Astrocyte (in vitro differentiated cells and primary cell): Measurements from ENCODE around the gene GGT1. TPM values are rescaled to one million over a fixed set of nuclear protein-coding genes. Genes with fewer than 3 reads are reported as not detected.

ENCODE experiments used
- DNase-seq: peaks from one replicate; pipeline ENCODE4 v3.0.0-alpha.2; 2010; ENCODE audit warnings: low read depth
- FAIRE-seq: peaks from 2 replicates; lab custom pipeline; 2011; peaks lifted over from hg19 to GRCh38; lab: Jason Lieb, UNC
- H2AFZ ChIP-seq: 2 replicates; pipeline ENCODE4 v1.6.0; 2012; ENCODE audit warnings: low read depth, low read length, inconsistent platforms
- H3K27ac ChIP-seq: 2 replicates; pipeline ENCODE4 v1.5.1; 2011; ENCODE audit warnings: low read depth, low read length, inconsistent platforms
- H3K27me3 ChIP-seq: 2 replicates; pipeline ENCODE4 v1.6.0; 2011; ENCODE audit warnings: low read length, inconsistent platforms; ENCODE audit not compliant: insufficient read depth
- H3K36me3 ChIP-seq: 2 replicates; pipeline ENCODE4 v1.5.1; 2011; ENCODE audit warnings: low read length, inconsistent platforms; ENCODE audit not compliant: insufficient read depth
- H3K4me1 ChIP-seq: 2 replicates; pipeline ENCODE4 v1.5.1; 2011; ENCODE audit warnings: low read length, inconsistent platforms; ENCODE audit not compliant: insufficient read depth
- H3K4me2 ChIP-seq: 2 replicates; pipeline ENCODE4 v1.6.0; 2012; ENCODE audit warnings: low read length, inconsistent platforms
- H3K4me3 ChIP-seq: 2 replicates; pipeline ENCODE4 v1.5.1; 2011; ENCODE audit warnings: low read depth, mild to moderate bottlenecking, low read length, inconsistent platforms; ENCODE audit not compliant: insufficient read depth
- H3K79me2 ChIP-seq: 2 replicates; pipeline ENCODE4 v1.6.0; 2012; ENCODE audit warnings: mild to moderate bottlenecking, low read length, inconsistent platforms; ENCODE audit not compliant: insufficient read depth
- H3K9ac ChIP-seq: 2 replicates; pipeline ENCODE4 v1.6.0; 2012; ENCODE audit warnings: mild to moderate bottlenecking, low read length, inconsistent platforms
- H3K9me3 ChIP-seq: 2 replicates; pipeline ENCODE4 v1.5.1; 2012; ENCODE audit warnings: low read depth, mild to moderate bottlenecking, low read length, inconsistent platforms; ENCODE audit not compliant: insufficient read depth
- H4K20me1 ChIP-seq: 2 replicates; pipeline ENCODE4 v1.6.0; 2012; ENCODE audit warnings: low read length, inconsistent platforms; ENCODE audit not compliant: insufficient read depth
- H3K27ac Mint-ChIP-seq: one replicate; pipeline ENCODE4 v1.8.0; 2021; ENCODE audit warnings: mild to moderate bottlenecking, mixed read lengths; ENCODE audit not compliant: unreplicated experiment
- H3K27me3 Mint-ChIP-seq: one replicate; pipeline ENCODE4 v1.8.0; 2021; ENCODE audit warnings: low read depth, mixed read lengths; ENCODE audit not compliant: unreplicated experiment
- H3K36me3 Mint-ChIP-seq: one replicate; pipeline ENCODE4 v1.8.0; 2021; ENCODE audit warnings: low read depth, mixed read lengths; ENCODE audit not compliant: unreplicated experiment
- H3K4me1 Mint-ChIP-seq: one replicate; pipeline ENCODE4 v1.8.0; 2021; ENCODE audit warnings: low read depth, mixed read lengths; ENCODE audit not compliant: unreplicated experiment
- H3K4me3 Mint-ChIP-seq: one replicate; pipeline ENCODE4 v1.8.0; 2021; ENCODE audit warnings: mild to moderate bottlenecking, moderate library complexity, mixed read lengths; ENCODE audit not compliant: unreplicated experiment
- H3K9me3 Mint-ChIP-seq: one replicate; pipeline ENCODE4 v1.8.0; 2021; ENCODE audit warnings: mild to moderate bottlenecking, mixed read lengths; ENCODE audit not compliant: unreplicated experiment
- CTCF ChIP-seq: IDR thresholded peaks from 2 replicates; pipeline ENCODE4 v1.5.1; 2011; ENCODE audit warnings: low read depth, mild to moderate bottlenecking, inconsistent platforms, low read length, moderate library complexity; ENCODE audit not compliant: insufficient read depth
- EZH2 ChIP-seq: IDR thresholded peaks from 2 replicates; pipeline ENCODE4 v1.6.1; 2012; ENCODE audit warnings: mild to moderate bottlenecking, low read length, inconsistent platforms; ENCODE audit not compliant: insufficient read depth
- total RNA-seq: library from RNA; stranded (reverse); gene quantifications from 2 replicates; pipeline ENCODE4 v1.2.1, GENCODE V29; 2021

Gene GGT1
- total RNA-seq, 1 donor from 2014 or later = 2.9 TPM

- no peak for TF ChIP-seq EZH2
- TF ChIP-seq CTCF = no peak
- Histone ChIP-seq H4K20me1 (no peaks in the 10 kb centered on the region), H3K4me3 (no peak overlapping the region), H3K9me3 (no peaks in the 10 kb centered on the region), H3K9ac (no peak overlapping the region), H2AFZ (no peak overlapping the region), H3K36me3 (no peaks in the 10 kb centered on the region), H3K4me1 (peaks cover 10% of the 10 kb centered on the region), H3K4me2 (no peak overlapping the region), H3K79me2 (no peaks in the 10 kb centered on the region), H3K27me3 (no peaks in the 10 kb centered on the region), H3K27ac (no peak overlapping the region)
- peaks cover 8% of the 10 kb centered on the region for H3K4me1 Mint-ChIP-seq
- DNase-seq (no peak), FAIRE-seq (no peak)
- no peaks in the 10 kb centered on the region for H3K9me3 Mint-ChIP-seq
- no peaks in the 10 kb centered on the region for H3K27me3 Mint-ChIP-seq
- H3K27ac Mint-ChIP-seq = no peak overlapping the region
- peaks cover 12% of the 10 kb centered on the region for H3K36me3 Mint-ChIP-seq
- H3K4me3 Mint-ChIP-seq = no peak overlapping the region
These were observed 23.8 kb upstream of the GGT1 start for GRCh38 chr22:24579258-24579601.

- no peaks in the 10 kb centered on the region for H3K27me3 ChIP-seq
These were observed 22.7 kb upstream of the GGT1 start for GRCh38 chr22:24580276-24580675.

More at GRCh38 chr22:24580276-24580675, 22.7 kb upstream of the GGT1 start:
- no peak overlapping the region for H3K27ac ChIP-seq
- no peaks in the 10 kb centered on the region for H4K20me1 ChIP-seq
- no peak overlapping the region for H3K27ac Mint-ChIP-seq
- H2AFZ ChIP-seq = no peak overlapping the region
- no peaks in the 10 kb centered on the region for H3K27me3 Mint-ChIP-seq
- H3K4me2 ChIP-seq = no peak overlapping the region
- TF ChIP-seq CTCF = no peak
- TF ChIP-seq EZH2 = no peak
- FAIRE-seq (no peak), DNase-seq (peak; percentile 52)
- no peak overlapping the region for H3K4me3 ChIP-seq
- peaks cover 10% of the 10 kb centered on the region for H3K4me1 ChIP-seq
- no peaks in the 10 kb centered on the region for H3K36me3 ChIP-seq
- H3K4me3 Mint-ChIP-seq = no peak overlapping the region
- H3K4me1 Mint-ChIP-seq = peaks cover 8% of the 10 kb centered on the region
- peaks cover 7% of the 10 kb centered on the region for H3K36me3 Mint-ChIP-seq
- no peaks in the 10 kb centered on the region for H3K9me3 ChIP-seq
- no peaks in the 10 kb centered on the region for H3K9me3 Mint-ChIP-seq
- no peaks in the 10 kb centered on the region for H3K79me2 ChIP-seq
- no peak overlapping the region for H3K9ac ChIP-seq
